Measurements from ENCODE around the gene SET. TPM values are rescaled to one million over a fixed set of nuclear protein-coding genes. Genes with fewer than 3 reads are reported as not detected.

SET gene
- polyA plus RNA-seq, 1 of the 3 experiments (the other 2 are of a cell fraction) = 64.6 TPM

DNA sequence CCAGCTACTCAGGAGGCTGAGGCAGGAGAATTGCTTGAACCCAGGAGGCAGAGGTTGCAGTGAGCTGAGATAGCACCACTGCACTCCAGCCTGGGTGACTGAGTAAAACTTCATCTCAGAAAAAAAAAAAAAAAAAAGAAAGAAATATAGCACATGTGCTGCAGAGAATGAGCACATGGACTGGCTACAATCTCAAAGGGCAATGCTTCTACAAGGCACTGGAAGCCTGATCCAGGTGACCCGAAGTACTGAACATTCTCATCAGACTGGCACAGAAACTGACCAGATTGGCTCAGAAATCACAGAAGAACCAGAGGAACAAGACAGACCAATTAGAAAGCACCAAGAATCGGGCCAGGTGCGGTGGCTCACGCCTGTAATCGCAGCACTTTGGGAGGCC is 37.2 kb upstream of the SET start:
- POLR2A ChIA-PET = interaction anchor here (0.7 kb wide), 1 partner anchor 163 kb away, joined by 4 read pairs; no protein-coding TSS in a partner anchor
- no peaks in the 10 kb centered on the region for H3K4me1 ChIP-seq (ENCODE audit: control insufficient read depth in 1 of 2, insufficient read depth in 2 of 2, low read depth in 1 of 2, low read length in 1 of 2)
- no peaks in the 10 kb centered on the region for H4K20me1 ChIP-seq (ENCODE audit: insufficient read depth)
- no peaks in the 10 kb centered on the region for H3K9me3 ChIP-seq
- H3F3A ChIP-seq (replicated peaks; ENCODE audit: insufficient read depth) = no peaks in the 10 kb centered on the region
- H3K79me2 ChIP-seq (ENCODE audit: insufficient read depth) = peaks cover 59% of the 10 kb centered on the region
- TF ChIP-seq RXRA (IDR thresholded peaks at IDR 0.05; ENCODE audit: borderline replicate concordance, low read depth) = no peak
- no peak for TF ChIP-seq TAF1 (IDR thresholded peaks at IDR 0.05; ENCODE audit: borderline replicate concordance, low read depth, low read length)
- no peak for TF ChIP-seq NFIC (IDR thresholded peaks at IDR 0.05; ENCODE audit: borderline replicate concordance)
- TF ChIP-seq CHD2 (IDR thresholded peaks at IDR 0.05; ENCODE audit: low read length, partially characterized antibody) = no peak
- no peak for TF ChIP-seq TCF12 (IDR thresholded peaks at IDR 0.05)
- TF ChIP-seq EZH2phosphoT487 (IDR thresholded peaks at IDR 0.05; ENCODE audit: borderline replicate concordance, low read depth) = no peak
- no peak for TF ChIP-seq MEF2A (IDR thresholded peaks at IDR 0.05; ENCODE audit: borderline replicate concordance, low read depth)
- TF ChIP-seq, protein P1, sequence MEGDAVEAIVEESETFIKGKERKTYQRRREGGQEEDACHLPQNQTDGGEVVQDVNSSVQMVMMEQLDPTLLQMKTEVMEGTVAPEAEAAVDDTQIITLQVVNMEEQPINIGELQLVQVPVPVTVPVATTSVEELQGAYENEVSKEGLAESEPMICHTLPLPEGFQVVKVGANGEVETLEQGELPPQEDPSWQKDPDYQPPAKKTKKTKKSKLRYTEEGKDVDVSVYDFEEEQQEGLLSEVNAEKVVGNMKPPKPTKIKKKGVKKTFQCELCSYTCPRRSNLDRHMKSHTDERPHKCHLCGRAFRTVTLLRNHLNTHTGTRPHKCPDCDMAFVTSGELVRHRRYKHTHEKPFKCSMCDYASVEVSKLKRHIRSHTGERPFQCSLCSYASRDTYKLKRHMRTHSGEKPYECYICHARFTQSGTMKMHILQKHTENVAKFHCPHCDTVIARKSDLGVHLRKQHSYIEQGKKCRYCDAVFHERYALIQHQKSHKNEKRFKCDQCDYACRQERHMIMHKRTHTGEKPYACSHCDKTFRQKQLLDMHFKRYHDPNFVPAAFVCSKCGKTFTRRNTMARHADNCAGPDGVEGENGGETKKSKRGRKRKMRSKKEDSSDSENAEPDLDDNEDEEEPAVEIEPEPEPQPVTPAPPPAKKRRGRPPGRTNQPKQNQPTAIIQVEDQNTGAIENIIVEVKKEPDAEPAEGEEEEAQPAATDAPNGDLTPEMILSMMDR (IDR thresholded peaks at IDR 0.05) = no peak
- no peak for TF ChIP-seq FOXJ3 (CRISPR knock-in tag; IDR thresholded peaks at IDR 0.05)
- TF ChIP-seq GATA2 (CRISPR knock-in tag; IDR thresholded peaks at IDR 0.05) = no peak
- TF ChIP-seq RFX5 (IDR thresholded peaks at IDR 0.05; ENCODE audit: low read length) = no peak
- TF ChIP-seq, protein P2, sequence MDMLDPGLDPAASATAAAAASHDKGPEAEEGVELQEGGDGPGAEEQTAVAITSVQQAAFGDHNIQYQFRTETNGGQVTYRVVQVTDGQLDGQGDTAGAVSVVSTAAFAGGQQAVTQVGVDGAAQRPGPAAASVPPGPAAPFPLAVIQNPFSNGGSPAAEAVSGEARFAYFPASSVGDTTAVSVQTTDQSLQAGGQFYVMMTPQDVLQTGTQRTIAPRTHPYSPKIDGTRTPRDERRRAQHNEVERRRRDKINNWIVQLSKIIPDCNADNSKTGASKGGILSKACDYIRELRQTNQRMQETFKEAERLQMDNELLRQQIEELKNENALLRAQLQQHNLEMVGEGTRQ (IDR thresholded peaks at IDR 0.05; ENCODE audit: borderline replicate concordance, low read depth, low read length) = no peak
- no peak for TF ChIP-seq POLR2AphosphoS5 (IDR thresholded peaks at IDR 0.05; ENCODE audit: low read depth, low read length)
- no peak for TF ChIP-seq ELF1 (IDR thresholded peaks at IDR 0.05)
- TF ChIP-seq RCOR1 (IDR thresholded peaks at IDR 0.05; ENCODE audit: low read length) = no peak
- H3K9ac ChIP-seq = no peak overlapping the region
- 99% methylated on average over 5 of the region's 5 CpGs for WGBS (ENCODE audit: low lambda C conversion rate)
- H3K36me3 ChIP-seq (replicated peaks in 1 of 2; ENCODE audit: control insufficient read depth in 1 of 2, insufficient read depth in 2 of 2, low read length in 1 of 2) = no peaks in the 10 kb centered on the region
- no peaks in the 10 kb centered on the region for H3K27me3 ChIP-seq (ENCODE audit: insufficient read depth)
- H3K4me2 ChIP-seq = no peak overlapping the region
- H3K4me3 ChIP-seq (ENCODE audit: low read depth in 2 of 2, low read length in 1 of 2) = no peak overlapping the region
- H2AFZ ChIP-seq (ENCODE audit: low read depth) = no peak overlapping the region
- no peaks in the 10 kb centered on the region for H3K9me2 ChIP-seq
- CTCF ChIA-PET = no interaction called here
- DNase-seq = no peak
- H3K27ac ChIP-seq (ENCODE audit: low read depth in 2 of 2, low read length in 1 of 2) = no peak overlapping the region

DNA sequence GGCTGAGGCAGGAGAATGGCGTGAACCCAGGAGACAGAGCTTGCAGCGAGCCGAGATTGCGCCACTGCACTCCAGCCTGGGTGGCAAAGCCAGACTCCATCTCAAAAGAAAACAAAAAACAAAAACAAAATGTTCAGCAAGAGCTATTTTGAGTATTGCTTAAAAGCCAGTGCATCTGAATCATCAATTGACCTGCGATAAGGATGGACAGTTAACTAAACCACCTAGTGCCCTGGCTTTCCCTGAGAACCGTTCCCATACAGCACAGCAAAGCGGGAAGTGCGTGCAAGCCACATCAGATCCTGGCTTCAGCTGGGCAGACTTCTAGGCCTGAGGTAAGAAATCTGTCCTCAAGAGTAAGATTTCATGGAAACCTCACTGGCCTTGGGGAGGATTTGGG is 35.1 kb upstream of the SET start:
- no peak overlapping the region for H3K4me3 ChIP-seq (ENCODE audit: low read depth in 2 of 2, low read length in 1 of 2)
- H3K27me3 ChIP-seq (ENCODE audit: insufficient read depth) = no peaks in the 10 kb centered on the region
- no peaks in the 10 kb centered on the region for H3K4me1 ChIP-seq (ENCODE audit: control insufficient read depth in 1 of 2, insufficient read depth in 2 of 2, low read depth in 1 of 2, low read length in 1 of 2)
- H3K79me2 ChIP-seq (ENCODE audit: insufficient read depth) = peaks cover 40% of the 10 kb centered on the region
- DNase-seq = no peak
- H3K27ac ChIP-seq (ENCODE audit: low read depth in 2 of 2, low read length in 1 of 2) = no peak overlapping the region
- H3K9ac ChIP-seq = no peak overlapping the region
- no peak overlapping the region for H2AFZ ChIP-seq (ENCODE audit: low read depth)
- WGBS (ENCODE audit: low lambda C conversion rate) = 95% methylated on average over 8 of the region's 8 CpGs
- no peaks in the 10 kb centered on the region for H3K9me3 ChIP-seq
- peaks cover 10% of the 10 kb centered on the region for H3F3A ChIP-seq (replicated peaks; ENCODE audit: insufficient read depth)
- ChIA-PET POLR2A (interaction anchor here (0.6 kb wide), 1 partner anchor 588 kb away, joined by 3 read pairs; no protein-coding TSS in a partner anchor), CTCF (interaction anchor here (1.2 kb wide), 1 partner anchor 18 kb away, joined by 3 read pairs; no protein-coding TSS in a partner anchor)
- no peaks in the 10 kb centered on the region for H3K9me2 ChIP-seq
- no peaks in the 10 kb centered on the region for H4K20me1 ChIP-seq (ENCODE audit: insufficient read depth)
- no peaks in the 10 kb centered on the region for H3K36me3 ChIP-seq (replicated peaks in 1 of 2; ENCODE audit: control insufficient read depth in 1 of 2, insufficient read depth in 2 of 2, low read length in 1 of 2)
- no peak overlapping the region for H3K4me2 ChIP-seq
- no peak for TF ChIP-seq RCOR1 (IDR thresholded peaks at IDR 0.05; ENCODE audit: low read length)
- TF ChIP-seq, protein P3, sequence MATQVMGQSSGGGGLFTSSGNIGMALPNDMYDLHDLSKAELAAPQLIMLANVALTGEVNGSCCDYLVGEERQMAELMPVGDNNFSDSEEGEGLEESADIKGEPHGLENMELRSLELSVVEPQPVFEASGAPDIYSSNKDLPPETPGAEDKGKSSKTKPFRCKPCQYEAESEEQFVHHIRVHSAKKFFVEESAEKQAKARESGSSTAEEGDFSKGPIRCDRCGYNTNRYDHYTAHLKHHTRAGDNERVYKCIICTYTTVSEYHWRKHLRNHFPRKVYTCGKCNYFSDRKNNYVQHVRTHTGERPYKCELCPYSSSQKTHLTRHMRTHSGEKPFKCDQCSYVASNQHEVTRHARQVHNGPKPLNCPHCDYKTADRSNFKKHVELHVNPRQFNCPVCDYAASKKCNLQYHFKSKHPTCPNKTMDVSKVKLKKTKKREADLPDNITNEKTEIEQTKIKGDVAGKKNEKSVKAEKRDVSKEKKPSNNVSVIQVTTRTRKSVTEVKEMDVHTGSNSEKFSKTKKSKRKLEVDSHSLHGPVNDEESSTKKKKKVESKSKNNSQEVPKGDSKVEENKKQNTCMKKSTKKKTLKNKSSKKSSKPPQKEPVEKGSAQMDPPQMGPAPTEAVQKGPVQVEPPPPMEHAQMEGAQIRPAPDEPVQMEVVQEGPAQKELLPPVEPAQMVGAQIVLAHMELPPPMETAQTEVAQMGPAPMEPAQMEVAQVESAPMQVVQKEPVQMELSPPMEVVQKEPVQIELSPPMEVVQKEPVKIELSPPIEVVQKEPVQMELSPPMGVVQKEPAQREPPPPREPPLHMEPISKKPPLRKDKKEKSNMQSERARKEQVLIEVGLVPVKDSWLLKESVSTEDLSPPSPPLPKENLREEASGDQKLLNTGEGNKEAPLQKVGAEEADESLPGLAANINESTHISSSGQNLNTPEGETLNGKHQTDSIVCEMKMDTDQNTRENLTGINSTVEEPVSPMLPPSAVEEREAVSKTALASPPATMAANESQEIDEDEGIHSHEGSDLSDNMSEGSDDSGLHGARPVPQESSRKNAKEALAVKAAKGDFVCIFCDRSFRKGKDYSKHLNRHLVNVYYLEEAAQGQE (IDR thresholded peaks at IDR 0.05; ENCODE audit: low read depth, low read length) = no peak
- TF ChIP-seq EP300 (IDR thresholded peaks at IDR 0.05; ENCODE audit: borderline replicate concordance in 1 of 2, low read depth in 1 of 2, low read length in 1 of 2) = no peak
- TF ChIP-seq NRF1 (IDR thresholded peaks at IDR 0.05; ENCODE audit: low read depth, low read length) = no peak
- TF ChIP-seq, protein P4, sequence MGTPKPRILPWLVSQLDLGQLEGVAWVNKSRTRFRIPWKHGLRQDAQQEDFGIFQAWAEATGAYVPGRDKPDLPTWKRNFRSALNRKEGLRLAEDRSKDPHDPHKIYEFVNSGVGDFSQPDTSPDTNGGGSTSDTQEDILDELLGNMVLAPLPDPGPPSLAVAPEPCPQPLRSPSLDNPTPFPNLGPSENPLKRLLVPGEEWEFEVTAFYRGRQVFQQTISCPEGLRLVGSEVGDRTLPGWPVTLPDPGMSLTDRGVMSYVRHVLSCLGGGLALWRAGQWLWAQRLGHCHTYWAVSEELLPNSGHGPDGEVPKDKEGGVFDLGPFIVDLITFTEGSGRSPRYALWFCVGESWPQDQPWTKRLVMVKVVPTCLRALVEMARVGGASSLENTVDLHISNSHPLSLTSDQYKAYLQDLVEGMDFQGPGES (IDR thresholded peaks at IDR 0.05; ENCODE audit: low read depth, low read length) = no peak
- TF ChIP-seq, protein P1 (IDR thresholded peaks at IDR 0.05) = no peak

Measured in SK-N-SH (cell line).